ENCODE results near the gene FBXO39.

GRCh38 chr17:6799738-6800137 lies 23.7 kb downstream of the FBXO39 start:
- TF ChIP-seq POLR2A (IDR thresholded peaks at IDR 0.05) (no peak), CTCF (IDR thresholded peaks at IDR 0.05) (no peak)

Measured in adrenal gland (tissue), 5 donors.